GM23338 (cell line): ENCODE results near the gene RAD51B. TPM values are rescaled to one million over a fixed set of nuclear protein-coding genes. Genes with fewer than 3 reads are reported as not detected.

Experiments
- ATAC-seq: fragments of 200-7000 bp; cut with Tn5 transposase; 3 replicates; pipeline ENCODE4 v1.9.1; 2020
- DNase-seq: peaks from one replicate; pipeline ENCODE4 v3.0.0-alpha.2; 2015; ENCODE audit warnings: low spot score
- H2AFZ ChIP-seq: fragments of 200-600 bp; sonication (generic); 2 replicates; pipeline ENCODE4 v1.8.0; 2016; ENCODE audit warnings: antibody characterized with exemption, mild to moderate bottlenecking, moderate library complexity
- H3F3A ChIP-seq: fragments of 200-600 bp; sonication (generic); replicated peaks from 2 replicates; pipeline ENCODE4 v1.8.0; 2017; ENCODE audit warnings: antibody characterized with exemption, mixed run types, low read depth
- H3K27ac ChIP-seq: fragments of 200-600 bp; sonication (generic); 2 replicates; pipeline ENCODE4 v1.6.1; 2016; ENCODE audit warnings: low read depth
- H3K27me3 ChIP-seq: fragments of 200-600 bp; sonication (generic); 2 replicates; pipeline ENCODE4 v1.8.0; 2016; ENCODE audit warnings: mild to moderate bottlenecking, mixed run types, moderate library complexity; ENCODE audit not compliant: insufficient read depth
- H3K36me3 ChIP-seq: fragments of 200-600 bp; sonication (generic); 2 replicates; pipeline ENCODE4 v1.8.0; 2016; ENCODE audit warnings: mild to moderate bottlenecking; ENCODE audit not compliant: insufficient read depth
- H3K4me1 ChIP-seq: fragments of 200-600 bp; sonication (generic); 2 replicates; pipeline ENCODE4 v1.8.0; 2016; ENCODE audit warnings: mild to moderate bottlenecking, moderate library complexity; ENCODE audit not compliant: insufficient read depth
- H3K4me2 ChIP-seq: fragments of 200-600 bp; sonication (generic); 2 replicates; pipeline ENCODE4 v1.7.1; 2017; ENCODE audit warnings: mixed run types
- H3K4me3 ChIP-seq: fragments of 200-600 bp; sonication (generic); 2 replicates; pipeline ENCODE4 v1.6.1; 2016; ENCODE audit warnings: mixed run types
- H3K79me2 ChIP-seq: fragments of 200-600 bp; sonication (generic); replicated peaks from 2 replicates; pipeline ENCODE4 v1.8.0; 2017; ENCODE audit warnings: mild to moderate bottlenecking; ENCODE audit not compliant: insufficient read depth
- H3K9me2 ChIP-seq: fragments of 200-600 bp; sonication (generic); 2 replicates; pipeline ENCODE4 v1.8.0; 2017; ENCODE audit not compliant: insufficient read depth
- H4K20me1 ChIP-seq: fragments of 200-600 bp; sonication (generic); replicated peaks from 2 replicates; pipeline ENCODE4 v1.8.0; 2017; ENCODE audit warnings: mild to moderate bottlenecking; ENCODE audit not compliant: insufficient read depth
- H3K27ac Mint-ChIP-seq: 2 replicates; pipeline ENCODE4 v1.8.0; 2020; ENCODE audit warnings: inconsistent platforms, mild to moderate bottlenecking, moderate library complexity, mixed read lengths
- H3K27me3 Mint-ChIP-seq: 3 replicates; pipeline ENCODE4 v1.8.0; 2022; ENCODE audit warnings: low read depth, mild to moderate bottlenecking, moderate library complexity, mixed read lengths, inconsistent platforms; ENCODE audit not compliant: insufficient read depth, poor library complexity
- H3K36me3 Mint-ChIP-seq: 3 replicates; pipeline ENCODE4 v1.8.0; 2021; ENCODE audit warnings: low read depth, mild to moderate bottlenecking, inconsistent platforms, moderate library complexity, mixed read lengths
- H3K4me1 Mint-ChIP-seq: 3 replicates; pipeline ENCODE4 v1.8.0; 2020; ENCODE audit warnings: mild to moderate bottlenecking, inconsistent platforms, mixed read lengths
- H3K4me3 Mint-ChIP-seq: 3 replicates; pipeline ENCODE4 v1.8.0; 2021; ENCODE audit warnings: moderate library complexity, mild to moderate bottlenecking, inconsistent platforms, mixed read lengths
- H3K9me3 Mint-ChIP-seq: 3 replicates; pipeline ENCODE4 v1.8.0; 2020; ENCODE audit warnings: moderate library complexity, mild to moderate bottlenecking, inconsistent platforms, mixed read lengths
- CREB1 ChIP-seq: fragments of 250-450 bp; sonication (Bioruptor Pico); IDR thresholded peaks from 2 replicates; pipeline ENCODE4 v1.5.0; 2020; ENCODE audit warnings: low read depth, mild to moderate bottlenecking, moderate library complexity
- EZH2phosphoT487 ChIP-seq: fragments of 200-600 bp; sonication (generic); IDR thresholded peaks from one replicate; pipeline ENCODE4 v1.8.1; 2018; ENCODE audit warnings: antibody characterized with exemption; ENCODE audit not compliant: unreplicated experiment
- JUNB ChIP-seq: IDR thresholded peaks from one replicate; pipeline ENCODE4 v1.6.1; 2016; ENCODE audit warnings: antibody characterized with exemption; ENCODE audit not compliant: unreplicated experiment
- NANOG ChIP-seq: IDR thresholded peaks from 2 replicates; pipeline ENCODE4 v1.6.1; 2016; ENCODE audit warnings: antibody characterized with exemption, borderline replicate concordance
- POLR2AphosphoS5 ChIP-seq: IDR thresholded peaks from 2 replicates; pipeline ENCODE4 v1.6.1; 2016; ENCODE audit warnings: antibody characterized with exemption, low read depth
- REST ChIP-seq: IDR thresholded peaks from one replicate; pipeline ENCODE4 v1.6.1; 2018; ENCODE audit warnings: antibody characterized with exemption; ENCODE audit not compliant: unreplicated experiment
- STAT1 ChIP-seq: IDR thresholded peaks from one replicate; pipeline ENCODE4 v1.6.1; 2016; ENCODE audit warnings: antibody characterized with exemption; ENCODE audit not compliant: unreplicated experiment
- ZNF331 ChIP-seq: fragments of 250-450 bp; sonication (Bioruptor Pico); IDR thresholded peaks from 2 replicates; pipeline ENCODE4 v1.5.0; 2020; ENCODE audit warnings: low read depth, mild to moderate bottlenecking, moderate library complexity
- ZNF462 ChIP-seq: fragments of 250-450 bp; sonication (Bioruptor Pico); IDR thresholded peaks from 2 replicates; pipeline ENCODE4 v1.5.0; 2020; ENCODE audit warnings: mild to moderate bottlenecking, moderate library complexity
- polyA plus RNA-seq: library from polyadenylated mRNA; unstranded; fragments of >200 nt; fragmentation: Nextera tagmentation; extraction: Ambion mirVana; gene quantifications from 2 replicates; pipeline ENCODE4 v1.2.1, GENCODE V29; 2016
- total RNA-seq: library from RNA; depleted of rRNA; stranded (reverse); fragments of >200 nt; shearing (Covaris generic); gene quantifications from 2 replicates; pipeline ENCODE4 v1.2.3, GENCODE V29; 2014

The RAD51B gene
- total and polyA plus RNA-seq, 2 experiments from 2014 or later: 15.7 to 29.1 TPM

- DNase-seq (no peak), ATAC-seq (no peak)
- no peak overlapping the region for H3K27ac Mint-ChIP-seq
- no peaks in the 10 kb centered on the region for H3K79me2 ChIP-seq
- no peak overlapping the region for H3K4me2 ChIP-seq
- peaks cover 16% of the 10 kb centered on the region for H3K4me1 Mint-ChIP-seq
- H3F3A ChIP-seq: 0 out of 2 replicates have a peak, but pooled peaks cover 4% of the 10 kb centered on the region
- no peaks in the 10 kb centered on the region for H3K27me3 Mint-ChIP-seq
- no peaks in the 10 kb centered on the region for H4K20me1 ChIP-seq
- TF ChIP-seq ZNF331 (CRISPR knock-in tag) (no peak), EZH2phosphoT487 (no peak), REST (no peak), JUNB (no peak), NANOG (no peak), STAT1 (no peak), ZNF462 (no peak), POLR2AphosphoS5 (no peak), CREB1 (no peak)
- peaks cover 12% of the 10 kb centered on the region; the same call in 1 of the 2 replicates for H3K4me1 ChIP-seq
- no peaks in the 10 kb centered on the region; the same call in 2 of the 3 replicates for H3K36me3 Mint-ChIP-seq
- H3K9me2 ChIP-seq: no peaks in the 10 kb centered on the region
- no peak overlapping the region for H3K4me3 Mint-ChIP-seq
- H3K9me3 Mint-ChIP-seq: no peaks in the 10 kb centered on the region; the same call in 2 of the 3 replicates
- no peak overlapping the region for H2AFZ ChIP-seq
- H3K27ac ChIP-seq: no peak overlapping the region; the same call in 1 of the 2 replicates
- no peaks in the 10 kb centered on the region for H3K27me3 ChIP-seq
- no peak overlapping the region for H3K4me3 ChIP-seq
- H3K36me3 ChIP-seq: no peaks in the 10 kb centered on the region
Measured at GRCh38 chr14:68222726-68223125, 403.1 kb downstream of the RAD51B start.
